Erythroblast (primary cell): ENCODE results near the gene PNKD.
"Not testable (repeated sequence)": the region's sequence is repeated elsewhere in the genome, so short reads cannot be mapped to it uniquely, and the experiment has no call there.

Source experiments
- DNase-seq, 2 experiments: peaks; one replicate each; lab custom pipeline; 2025; lab: John Stamatoyannopoulos, UW
- GATA1 ChIP-seq: IDR thresholded peaks from 2 replicates; pipeline ENCODE4 v1.6.1; 2011; ENCODE audit warnings: low read depth, mild to moderate bottlenecking, control low read depth, low read length, moderate library complexity
- POLR2A ChIP-seq: IDR thresholded peaks from 2 replicates; pipeline ENCODE4 v1.6.1; 2011; ENCODE audit warnings: mild to moderate bottlenecking, low read length

Gene PNKD

DNA sequence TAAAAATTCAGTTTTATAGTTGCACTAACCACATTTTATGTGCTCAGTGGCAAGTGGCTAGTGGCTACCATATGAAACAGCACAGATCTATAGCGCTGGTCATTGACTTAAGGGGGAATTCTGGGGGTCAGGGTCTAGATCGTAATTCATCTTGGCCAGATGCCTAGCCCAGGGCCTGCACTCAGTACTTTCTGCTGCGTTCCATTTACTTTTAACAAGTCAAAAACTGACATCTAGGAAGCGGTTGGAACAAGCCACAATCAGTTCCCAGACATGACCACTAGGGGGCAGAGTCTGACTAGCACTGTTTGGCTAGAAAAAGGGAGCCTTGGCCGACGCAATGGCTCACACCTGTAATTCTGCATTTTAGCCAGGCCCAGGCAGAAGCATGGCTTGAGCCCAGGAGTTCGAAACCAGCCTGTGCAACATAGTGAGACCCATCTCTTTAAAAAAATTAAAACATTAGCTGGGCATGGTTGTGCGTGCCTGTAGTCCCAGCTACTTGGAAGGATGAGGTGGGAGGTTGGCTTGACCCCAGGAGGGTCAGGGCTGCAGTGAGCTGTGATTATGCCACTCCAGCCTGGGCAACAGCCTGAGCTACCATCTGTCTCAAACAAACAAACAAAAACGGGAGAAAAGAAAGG is 31.0 kb downstream of the PNKD start:
- no peak for TF ChIP-seq POLR2A
- no peak for TF ChIP-seq GATA1
- DNase-seq = peak; percentile 89 to 94

DNA sequence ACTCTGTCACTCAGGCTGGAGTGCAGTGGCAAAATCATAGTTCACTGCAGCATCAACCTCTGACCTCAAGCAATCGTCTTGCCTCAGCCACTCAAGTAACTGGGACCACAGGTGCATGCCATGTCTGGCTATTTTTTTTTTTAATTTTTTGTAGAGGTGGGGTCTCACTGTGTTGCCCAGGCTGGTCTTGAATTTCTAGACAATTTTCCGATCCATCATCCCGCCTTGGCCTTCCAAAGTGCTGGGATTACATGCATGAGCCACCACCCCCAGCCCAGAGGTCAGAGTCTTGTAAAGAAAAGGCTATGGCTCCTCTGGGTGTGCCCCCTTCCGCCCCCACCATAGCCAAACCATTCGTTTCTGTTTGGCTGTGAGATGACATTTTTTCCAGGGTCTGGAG is 35.1 kb downstream of the PNKD start:
- no peak for TF ChIP-seq POLR2A
- no peak for TF ChIP-seq GATA1
- no peak for DNase-seq

DNA sequence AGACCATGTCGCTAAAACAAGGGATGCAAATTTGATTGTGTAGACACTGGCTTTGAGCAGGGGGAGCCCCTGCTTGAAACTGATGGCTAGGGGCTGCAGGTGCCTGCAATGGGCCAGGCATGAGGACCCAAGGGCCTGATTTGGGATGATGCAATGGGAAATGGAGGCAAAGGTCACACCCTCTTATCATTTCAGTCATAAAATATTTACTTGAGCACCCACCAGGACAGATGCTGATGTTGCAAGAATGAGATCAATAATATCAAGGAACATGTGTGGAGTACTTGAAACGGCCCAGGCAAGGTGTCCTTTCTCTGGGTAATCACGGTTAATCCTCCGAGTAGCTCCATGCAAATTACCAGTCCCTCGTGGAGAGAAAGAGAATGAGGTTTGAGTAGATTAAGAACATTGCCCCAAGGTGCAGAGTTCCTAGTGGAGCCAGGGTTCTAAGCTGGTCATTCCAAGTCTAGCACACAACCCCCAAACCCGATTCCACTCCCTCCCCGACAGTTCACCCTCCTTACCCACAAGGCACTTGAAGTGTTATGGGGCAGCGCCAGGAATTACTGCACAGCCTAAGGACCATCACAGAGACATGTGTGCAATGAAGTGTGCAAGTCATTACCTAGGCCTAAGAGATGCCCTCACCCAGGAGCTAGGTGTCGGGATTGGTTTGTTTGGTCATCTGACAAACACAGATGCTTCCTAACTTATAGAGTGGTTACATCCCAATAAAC is 36.0 kb downstream of the PNKD start:
- TF ChIP-seq POLR2A = no peak
- TF ChIP-seq GATA1 = no peak
- no peak for DNase-seq

DNA sequence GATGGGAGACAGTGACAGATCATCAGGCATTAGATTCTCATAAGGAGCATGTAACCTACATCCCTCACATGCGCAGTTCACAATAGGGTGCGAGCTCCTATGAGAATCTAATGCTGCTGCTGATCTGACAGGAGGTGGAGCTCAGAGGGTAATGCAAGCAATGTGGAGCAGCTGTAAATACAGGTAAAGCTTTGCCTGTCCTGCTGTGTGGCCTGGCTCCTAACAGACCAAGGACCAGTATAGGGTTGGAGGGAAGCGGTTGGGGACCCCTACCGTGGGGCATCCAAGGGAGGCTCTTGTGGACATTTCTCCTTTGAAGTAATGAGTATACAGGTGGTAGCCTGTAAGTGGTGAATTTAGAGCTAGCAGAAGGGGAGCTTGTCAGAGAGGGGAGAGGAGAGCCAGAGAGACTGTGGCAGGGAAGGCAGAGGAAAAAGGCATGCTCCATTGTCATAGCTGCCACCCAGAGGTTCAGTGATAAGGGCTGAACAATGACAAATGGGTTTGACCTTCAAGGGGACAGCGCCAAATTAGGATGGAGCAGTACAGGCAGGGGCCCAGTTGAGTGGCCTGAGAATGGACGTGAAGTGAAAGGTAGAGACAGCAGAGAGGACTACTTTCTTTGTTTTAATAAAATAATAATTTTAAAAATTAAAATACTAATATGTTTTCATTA is 37.2 kb downstream of the PNKD start:
- TF ChIP-seq POLR2A (no peak), GATA1 (no peak)
- DNase-seq = no peak

DNA sequence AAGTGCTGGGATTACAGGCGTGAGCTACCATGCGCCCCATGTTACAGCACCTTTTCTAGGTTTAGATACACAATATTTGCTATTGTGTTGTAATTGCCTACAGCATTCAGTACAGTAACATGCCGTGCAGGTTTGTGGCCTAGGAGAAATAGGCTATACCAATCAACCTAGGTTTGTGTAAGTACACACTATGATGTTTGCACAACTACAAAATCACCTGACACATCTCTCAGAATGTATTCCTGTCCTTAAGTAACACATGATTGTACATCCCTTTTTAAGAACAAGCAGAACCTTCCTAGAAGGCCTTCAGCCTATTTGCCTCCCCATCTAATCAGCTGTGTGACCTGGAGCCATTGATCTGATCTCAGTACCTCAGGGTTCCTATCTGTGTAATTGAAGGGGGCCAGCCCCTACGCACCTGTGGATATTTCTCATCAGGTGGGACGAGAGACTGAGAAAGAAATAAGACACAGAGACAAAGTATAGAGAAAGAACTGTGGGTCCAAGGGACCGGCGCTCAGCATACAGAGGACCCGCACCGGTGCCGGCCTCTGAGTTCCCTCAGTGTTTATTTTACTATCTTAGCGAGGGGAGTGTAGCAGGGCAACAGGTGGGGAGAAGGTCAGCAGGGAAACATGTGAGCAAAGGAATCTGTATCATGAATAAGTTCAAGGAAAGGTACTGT is 40.7 kb downstream of the PNKD start:
- no peak for DNase-seq
- TF ChIP-seq POLR2A = no peak
- TF ChIP-seq GATA1 = no peak

DNA sequence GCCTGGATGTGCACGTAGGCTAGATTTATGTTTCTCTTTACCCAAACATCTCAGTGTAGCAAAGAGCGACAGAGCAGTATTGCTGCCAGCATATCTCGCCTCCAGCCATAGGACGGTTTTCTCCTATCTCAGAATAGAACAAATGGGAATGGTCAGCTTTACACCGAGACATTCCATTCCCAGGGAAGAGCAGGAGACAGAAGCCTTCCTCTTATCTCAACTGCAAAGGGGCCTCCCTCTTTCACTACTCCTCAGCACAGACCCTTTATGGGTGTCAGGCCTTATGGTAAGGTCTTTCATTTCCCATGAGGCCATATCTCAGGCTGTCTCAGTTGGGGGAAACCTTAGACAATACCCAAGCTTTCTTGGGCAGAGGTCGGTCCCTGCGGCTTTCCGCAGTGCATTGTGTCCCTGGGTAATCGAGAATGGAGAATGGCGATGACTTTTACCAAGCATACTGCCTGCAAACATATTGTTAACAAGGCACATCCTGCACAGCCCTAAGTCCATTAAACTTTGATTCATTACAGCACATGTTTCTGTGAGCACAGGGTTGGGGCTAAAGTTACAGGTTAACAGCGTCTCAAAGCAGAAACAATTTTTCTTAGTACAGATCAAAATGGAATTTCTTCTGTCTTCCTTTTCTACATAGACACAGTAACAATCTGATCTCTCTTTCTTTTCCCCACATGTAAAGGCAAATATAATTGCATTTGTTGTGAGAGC is 41.4 kb downstream of the PNKD start:
- not testable (repeated sequence) for DNase-seq

DNA sequence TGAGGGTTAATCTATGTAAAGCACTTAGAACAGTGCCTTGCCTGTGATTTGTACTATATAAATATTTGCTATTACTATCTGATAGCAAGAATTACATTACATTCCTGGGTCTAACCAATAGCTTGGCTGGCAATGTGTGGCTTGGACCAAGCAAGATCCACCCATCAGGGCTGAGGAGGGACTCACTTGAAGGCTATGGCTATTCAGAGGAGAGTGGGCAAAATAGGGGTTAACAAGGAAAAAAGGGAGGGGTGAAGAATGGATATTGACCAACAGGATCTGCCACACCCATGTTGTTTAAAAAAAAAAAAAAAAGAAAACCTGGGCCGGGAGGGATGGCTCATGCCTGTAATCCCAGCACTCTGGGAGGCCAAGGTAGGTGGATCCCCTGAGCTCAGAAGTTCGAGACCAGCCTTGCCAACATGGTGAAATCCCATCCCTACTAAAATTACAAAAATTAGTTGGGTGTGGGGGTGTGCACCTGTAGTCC is 42.0 kb downstream of the PNKD start:
- TF ChIP-seq POLR2A (no peak), GATA1 (no peak)
- no peak for DNase-seq

DNA sequence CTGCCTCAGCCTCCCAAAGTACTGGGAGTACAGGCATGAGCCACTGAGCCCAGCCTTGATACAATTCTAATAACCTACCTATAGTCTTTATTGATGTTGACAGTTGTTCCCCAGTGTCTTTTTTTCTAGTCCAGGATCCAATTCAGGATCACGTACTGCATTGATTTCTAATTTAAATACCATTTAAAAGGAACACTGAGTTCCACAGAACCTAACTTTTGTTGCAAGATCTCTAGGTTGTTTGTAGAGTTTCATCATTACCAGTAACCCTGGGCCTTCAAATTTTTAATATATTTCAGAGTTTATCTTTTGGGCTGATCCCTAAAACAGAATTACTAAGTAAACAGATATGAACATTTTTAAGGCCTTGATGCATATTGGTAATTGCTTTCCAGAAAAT is 43.0 kb downstream of the PNKD start:
- no peak for TF ChIP-seq POLR2A
- no peak for TF ChIP-seq GATA1

DNA sequence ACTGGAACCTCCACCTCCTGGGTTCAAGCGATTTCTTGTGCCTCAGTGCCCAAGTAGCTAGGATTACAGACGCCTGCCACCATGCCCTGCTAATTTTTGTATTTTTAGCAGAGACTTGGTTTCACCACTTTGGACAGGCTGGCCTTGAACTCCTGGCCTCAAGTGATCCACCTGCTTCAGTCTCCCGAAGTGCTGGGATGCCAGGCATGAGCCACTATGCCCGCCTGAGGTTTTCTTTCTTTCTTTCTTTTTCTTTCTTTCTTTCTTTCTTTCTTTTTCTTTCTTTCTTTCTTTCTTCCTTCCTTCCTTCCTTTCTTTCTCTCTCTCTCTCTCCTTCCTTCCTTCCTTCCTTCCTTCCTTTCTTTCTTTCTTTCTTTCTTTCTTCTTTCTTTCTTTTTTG is 44.4 kb downstream of the PNKD start:
- DNase-seq = not testable (repeated sequence)

More for the DNA sequence above, 43.0 kb downstream of the PNKD start:
- no peak for DNase-seq

DNA sequence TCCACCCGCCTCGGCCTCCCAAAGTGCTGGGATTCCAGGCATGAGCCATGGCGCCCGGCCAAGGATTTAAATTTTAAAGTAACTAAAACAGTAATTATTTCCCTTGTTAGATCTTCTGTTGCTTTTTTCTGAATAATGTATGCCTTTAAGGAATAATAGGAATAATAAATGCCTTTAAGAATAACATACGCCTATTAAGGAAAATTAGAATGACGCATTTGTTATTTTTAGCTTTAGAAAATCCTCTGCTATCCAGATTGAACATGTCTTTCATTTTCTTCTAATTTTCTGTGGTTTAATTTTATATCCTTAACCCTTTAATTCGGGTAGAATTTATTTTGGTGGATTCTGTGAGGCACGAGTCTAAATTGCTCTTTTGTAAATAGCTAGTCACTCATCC is 45.1 kb downstream of the PNKD start:
- no peak for TF ChIP-seq GATA1
- no peak for TF ChIP-seq POLR2A

DNA sequence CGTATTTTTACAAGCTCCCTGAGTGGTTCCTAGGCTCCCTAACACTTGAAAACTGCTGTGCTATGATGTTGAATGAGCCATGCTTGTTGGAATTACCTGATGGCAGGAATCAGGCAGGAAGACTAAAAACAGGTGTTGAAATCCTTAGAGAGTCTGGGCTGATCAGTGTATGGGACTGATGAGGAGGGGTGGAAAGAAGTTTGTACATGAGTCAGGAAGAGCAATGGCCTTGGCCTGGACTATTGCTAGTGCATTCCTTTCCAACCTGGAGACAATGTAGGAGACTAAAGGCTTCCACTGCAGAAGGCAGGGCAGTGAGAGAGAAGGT is 46.9 kb downstream of the PNKD start:
- TF ChIP-seq POLR2A (no peak), GATA1 (no peak)
- no peak for DNase-seq

More for the DNA sequence above, 45.1 kb downstream of the PNKD start:
- no peak for DNase-seq

DNA sequence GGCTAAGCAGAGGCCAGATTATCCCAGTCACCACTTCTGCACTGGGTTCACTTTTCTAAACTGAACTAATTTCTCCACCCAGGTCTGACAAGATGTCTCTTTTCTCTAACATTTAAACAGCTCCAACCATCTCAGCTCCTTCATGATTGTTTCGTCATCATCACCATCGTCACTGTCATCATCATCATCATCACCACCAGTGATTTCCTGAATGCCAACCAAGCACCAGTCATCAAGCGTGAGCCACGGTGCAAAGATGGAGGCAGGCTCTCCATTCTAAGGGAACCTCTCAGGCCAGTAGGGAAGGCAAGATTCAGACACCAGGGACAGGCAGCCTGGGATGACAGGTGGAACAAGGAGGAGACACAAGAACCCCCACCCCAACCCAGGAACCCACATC is 47.5 kb downstream of the PNKD start:
- TF ChIP-seq POLR2A (no peak), GATA1 (no peak)
- DNase-seq = no peak

DNA sequence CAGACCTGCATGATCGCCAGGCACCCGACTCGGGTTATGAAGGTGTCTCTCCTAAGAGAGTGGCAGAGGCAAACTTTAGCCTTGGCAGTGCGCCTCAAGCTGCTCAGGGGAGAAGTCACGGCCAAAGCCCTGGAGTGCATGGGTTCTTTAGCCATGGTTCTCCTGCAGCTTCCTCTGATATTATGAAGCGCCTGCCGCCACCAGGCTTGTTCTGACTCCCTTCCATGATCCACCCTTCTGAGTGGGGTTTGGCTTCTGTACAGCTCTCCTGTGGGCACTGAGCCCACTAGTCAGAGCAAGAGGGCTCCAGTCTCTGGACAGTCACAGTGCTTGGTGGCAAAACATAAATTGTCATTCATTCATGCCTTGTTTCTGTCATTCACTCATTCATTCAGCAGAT is 47.9 kb downstream of the PNKD start:
- no peak for TF ChIP-seq POLR2A

DNA sequence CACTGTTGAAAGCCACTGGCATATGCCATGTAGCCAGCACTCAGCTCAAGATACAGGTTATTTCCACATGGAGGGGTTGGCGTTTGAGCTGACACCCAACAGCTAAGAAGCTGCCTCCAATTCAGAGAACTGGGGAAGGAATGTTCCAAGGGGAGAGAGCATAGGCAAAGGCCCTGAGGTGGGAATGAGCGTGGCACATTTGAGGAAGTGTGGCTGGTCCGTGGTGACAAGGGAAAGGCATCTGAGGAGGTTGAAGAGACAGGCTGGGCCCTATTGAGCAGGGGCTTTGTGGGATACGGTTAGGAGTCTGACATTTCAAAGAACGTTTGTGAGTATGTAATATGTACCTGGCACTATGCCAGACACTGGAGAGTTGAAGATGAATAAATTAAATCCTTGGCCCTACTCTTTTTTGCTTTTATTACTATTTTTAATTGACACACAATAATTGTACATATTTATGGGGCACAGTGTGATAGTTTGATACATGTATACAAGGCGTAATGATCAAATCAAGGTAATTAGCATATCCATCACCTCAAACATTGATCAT is 49.6 kb downstream of the PNKD start:
- no peak for TF ChIP-seq GATA1
- TF ChIP-seq POLR2A = no peak
- no peak for DNase-seq

More for the DNA sequence above, 47.9 kb downstream of the PNKD start:
- no peak for DNase-seq
